Measurements from ENCODE around the gene ABCA4.

GRCh38 chr1:94045465-94046056, 75.4 kb downstream of the ABCA4 start:
- TF ChIP-seq JUN (IDR thresholded peaks at IDR 0.05; ENCODE audit: borderline replicate concordance, insufficient read depth, insufficient read length, low read depth) (peak; percentile 18), CTCF (IDR thresholded peaks at IDR 0.05; ENCODE audit: extremely low read depth in 1 of 2, insufficient read depth in 1 of 2, low read depth in 1 of 2, low read length in 2 of 2) (peak; percentile 66 to 89), POLR2AphosphoS5 (IDR thresholded peaks at IDR 0.05; ENCODE audit: insufficient read depth, low read depth, low read length) (peak; percentile 94), POLR2A (IDR thresholded peaks at IDR 0.05; ENCODE audit: low read depth, low read length) (peak; percentile 80), GATA2 (IDR thresholded peaks at IDR 0.05; ENCODE audit: insufficient read depth, insufficient read length, low read depth, low read length) (peak; percentile 93), MAX (IDR thresholded peaks at IDR 0.05; ENCODE audit: insufficient read depth, insufficient read length) (peak; percentile 97)

Data from endothelial cell of umbilical vein (primary cell).